ENCODE results near the gene CHFR.

GRCh38 chr12:132858718-132859266 lies 28.6 kb downstream of the CHFR start:
- no peak for TF ChIP-seq EP300 (IDR thresholded peaks at IDR 0.05)
- no peak for TF ChIP-seq POLR2AphosphoS5 (IDR thresholded peaks at IDR 0.05)

All from stomach (tissue), 4 donors.